SW480 (cell line): ENCODE data around the gene C12orf75.
A peak's percentile ranks its signal among the peaks of the same experiment; 100 is the strongest.
"Not testable (repeated sequence)": the region's sequence is repeated elsewhere in the genome, so short reads cannot be mapped to it uniquely, and the experiment has no call there.

Experiments
- DNase-seq: peaks from one replicate; pipeline ENCODE4 v3.0.0-alpha.2; 2016; ENCODE audit warnings: low spot score

C12orf75 gene

GRCh38 chr12:105330283-105330930 is at the start of gene C12orf75:
Gene C12orf75 (plus strand): TSS chr12:105330691. CDS start chr12:105330892, 201 bp downstream.
- peak; percentile 68 for DNase-seq

DNA sequence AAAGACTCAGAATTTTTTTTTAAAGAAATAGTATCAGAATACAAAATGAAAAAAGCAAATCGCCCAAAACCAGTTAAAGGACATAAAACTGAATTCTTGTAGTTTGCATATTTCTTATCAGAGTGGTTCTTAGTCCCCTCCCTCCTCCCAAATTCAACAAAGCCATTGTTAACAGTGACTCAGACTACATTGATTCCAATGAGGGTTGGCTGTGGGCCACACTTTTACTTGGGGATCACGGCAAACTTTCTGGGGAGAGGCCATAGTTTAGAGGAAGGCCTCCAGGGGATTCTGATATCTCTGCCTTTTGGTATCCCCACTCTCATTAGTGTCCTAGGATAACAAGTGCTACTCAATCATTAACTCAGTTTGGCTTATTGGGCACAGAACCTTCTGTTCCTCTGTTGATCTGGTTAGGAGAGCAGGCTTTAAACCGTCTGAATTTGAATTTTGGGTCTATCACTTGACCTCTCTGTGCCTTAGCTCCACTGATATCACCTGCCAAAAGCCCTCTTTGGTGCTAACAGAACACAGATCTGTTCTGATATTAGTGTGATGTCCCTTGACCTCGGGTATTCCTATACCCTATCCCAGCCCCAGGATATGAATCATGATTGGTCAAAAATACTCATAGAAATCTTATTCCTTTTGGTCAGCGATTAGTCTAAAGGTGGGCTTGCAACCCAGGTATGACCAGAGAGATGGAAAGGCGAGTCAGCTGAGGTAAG is 49.4 kb upstream of the C12orf75 start:
- no peak for DNase-seq

- no peak for DNase-seq
These were observed 48.8 kb upstream of the C12orf75 start for GRCh38 chr12:105281694-105282049.

DNA sequence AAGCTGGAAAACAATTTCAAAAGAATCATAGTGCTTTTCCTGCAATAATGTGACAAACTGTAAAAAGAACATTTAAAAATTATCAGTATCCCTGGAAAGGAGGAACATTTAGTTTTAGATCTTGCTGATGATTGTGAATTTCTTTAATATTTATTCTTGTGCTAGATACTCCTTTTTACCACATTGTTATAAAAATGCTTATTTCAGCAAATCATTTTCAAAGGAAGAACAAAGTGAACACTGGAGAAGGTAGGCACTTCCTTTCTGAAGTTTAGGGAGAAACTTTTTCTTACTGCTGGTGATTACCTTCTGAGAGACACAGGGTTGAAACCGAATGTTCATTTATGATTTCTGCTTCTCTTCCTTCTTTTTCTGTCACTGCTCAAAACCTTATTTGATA is 45.1 kb upstream of the C12orf75 start:
- DNase-seq: no peak

- no peak for DNase-seq
These were observed 43.1 kb upstream of the C12orf75 start for GRCh38 chr12:105287408-105287807.

DNA sequence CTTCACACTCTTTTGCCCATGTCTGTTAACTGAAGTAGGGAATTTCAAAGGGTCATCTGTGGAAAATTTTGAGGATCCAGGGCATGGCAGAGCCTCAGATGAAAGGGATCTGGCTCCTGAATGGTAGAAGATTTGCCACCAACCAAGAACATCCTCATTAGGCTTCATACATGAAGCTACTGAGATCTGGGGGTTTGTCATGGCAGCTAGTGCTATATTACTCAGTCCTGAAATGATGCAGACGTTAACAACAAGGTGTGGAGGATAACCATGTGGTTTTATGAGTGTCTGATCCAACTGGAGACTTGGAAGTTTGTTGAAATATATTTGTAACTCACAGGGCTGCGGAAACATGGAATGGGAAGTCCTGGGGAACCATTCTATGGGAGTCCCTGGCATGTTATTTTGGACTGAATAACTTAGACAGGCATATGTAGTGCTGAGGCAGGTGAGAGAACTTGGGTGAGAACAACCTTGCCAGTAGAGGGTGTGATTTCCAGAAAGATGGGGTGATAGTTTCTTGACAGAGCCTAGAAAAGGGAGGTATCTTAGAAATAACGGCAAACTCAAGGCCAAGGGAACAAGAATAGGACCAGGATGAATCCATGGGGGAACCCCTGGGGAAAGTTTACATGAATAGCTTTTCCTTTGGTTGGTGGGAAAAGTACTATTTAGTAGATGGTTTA is 42.0 kb upstream of the C12orf75 start:
- no peak for DNase-seq

DNA sequence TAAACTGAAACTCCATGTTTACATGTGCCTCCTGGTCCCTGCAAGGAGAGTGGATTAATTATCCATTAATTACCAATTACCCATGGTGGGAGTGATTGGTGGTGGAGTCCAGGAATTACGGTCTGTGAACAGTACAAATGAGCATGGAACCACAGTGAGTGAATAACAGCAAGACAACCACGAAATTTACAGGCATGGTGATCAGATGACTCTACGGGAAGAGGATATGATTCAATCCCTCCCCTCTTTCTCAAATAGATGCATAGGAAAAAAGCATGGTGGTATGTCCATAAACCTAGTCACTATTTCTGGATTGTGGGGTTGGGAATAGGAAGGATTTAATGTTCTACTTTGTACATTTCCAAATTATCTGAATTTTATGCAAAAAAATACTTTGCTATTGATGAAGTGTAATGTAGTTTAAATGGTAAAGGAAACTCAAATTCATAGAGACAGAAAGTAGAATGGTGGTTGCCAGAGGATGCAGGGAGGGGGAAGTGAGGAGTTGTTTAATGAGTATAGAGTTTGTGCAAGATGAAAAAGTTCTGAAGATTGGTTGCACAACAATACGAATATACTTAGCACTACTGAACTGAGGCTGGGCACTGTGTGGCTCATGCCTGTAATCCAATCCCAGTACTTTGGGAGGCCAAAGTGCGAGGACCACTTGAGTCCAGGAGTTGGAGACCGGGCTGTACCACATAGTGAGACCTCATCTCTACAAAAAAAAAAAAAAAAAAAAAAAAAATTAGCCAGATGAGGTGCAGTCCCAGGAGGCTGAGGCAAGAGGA is 41.2 kb upstream of the C12orf75 start:
- no peak for DNase-seq

DNA sequence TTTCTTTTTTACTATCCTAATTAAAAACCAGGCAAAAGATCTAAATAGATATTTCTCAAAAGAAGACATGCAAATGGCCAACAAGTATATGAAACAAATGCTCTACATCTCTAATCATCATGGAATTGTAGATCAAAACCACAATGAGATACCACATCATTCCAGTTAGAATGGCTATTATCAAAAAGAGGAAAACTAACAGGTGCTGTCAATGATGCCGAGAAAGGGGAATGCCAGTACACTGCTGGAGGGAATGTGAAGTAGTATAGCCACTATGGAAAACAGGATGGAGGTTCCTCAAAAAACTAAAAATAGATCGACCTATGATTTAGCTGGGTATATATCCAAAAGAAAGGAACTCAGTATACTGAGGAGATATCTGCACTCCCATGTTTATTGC is 39.0 kb upstream of the C12orf75 start:
- DNase-seq: no peak

- no peak for DNase-seq
These were observed 37.8 kb upstream of the C12orf75 start for GRCh38 chr12:105292705-105293104.

GRCh38 chr12:105293187-105293586 is 37.3 kb upstream of the C12orf75 start:
- DNase-seq: no peak

DNA sequence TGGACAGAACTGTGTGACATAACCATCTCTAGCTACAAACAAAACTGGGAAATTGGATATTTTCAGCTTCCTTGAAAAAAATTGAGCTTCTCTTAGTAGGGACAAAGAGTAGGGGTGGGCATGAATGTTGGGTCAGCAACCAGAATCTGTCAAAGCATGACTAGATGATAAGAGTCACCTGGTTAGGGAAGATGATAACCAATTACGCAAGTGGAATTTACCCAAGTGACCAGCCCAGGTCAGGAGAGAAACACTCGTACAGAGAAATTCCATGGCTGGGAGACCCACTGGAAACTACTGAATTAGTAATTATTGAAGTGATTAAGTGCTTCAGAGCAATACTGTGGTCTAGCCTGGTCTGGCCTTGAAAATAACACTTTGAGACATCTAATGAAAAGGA is 36.3 kb upstream of the C12orf75 start:
- no peak for DNase-seq

- no peak for DNase-seq
These were observed 35.5 kb upstream of the C12orf75 start for GRCh38 chr12:105294886-105295479.

GRCh38 chr12:105296116-105297089 is 34.1 kb upstream of the C12orf75 start:
- no peak for DNase-seq

- DNase-seq: no peak
These were observed 29.6 kb upstream of the C12orf75 start for GRCh38 chr12:105300883-105301282.

GRCh38 chr12:105301696-105302095 is 28.8 kb upstream of the C12orf75 start:
- DNase-seq: no peak

DNA sequence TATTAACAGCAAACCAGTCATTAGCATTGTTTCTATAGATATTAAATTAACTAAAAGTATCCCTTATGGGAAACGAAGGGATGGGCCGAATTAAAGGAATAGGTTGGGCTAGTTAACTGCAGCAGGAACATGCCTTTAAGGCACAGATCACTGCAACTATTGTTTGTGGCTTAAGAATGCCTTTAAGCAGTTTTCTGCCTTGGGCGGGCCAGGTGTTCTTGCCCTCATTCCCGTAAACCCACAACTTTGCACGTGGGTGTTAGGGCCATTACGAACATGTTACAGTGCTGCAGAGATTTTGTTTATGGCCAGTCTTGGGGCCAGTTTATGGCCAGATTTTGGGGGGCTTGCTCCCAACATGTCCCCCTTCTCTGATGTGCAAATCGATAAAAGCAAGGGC is 27.5 kb upstream of the C12orf75 start:
- DNase-seq: not testable (repeated sequence)

GRCh38 chr12:105304626-105305025 is 25.9 kb upstream of the C12orf75 start:
- DNase-seq: not testable (repeated sequence)

- DNase-seq: not testable (repeated sequence)
These were observed 22.7 kb upstream of the C12orf75 start for GRCh38 chr12:105307601-105308314.

DNA sequence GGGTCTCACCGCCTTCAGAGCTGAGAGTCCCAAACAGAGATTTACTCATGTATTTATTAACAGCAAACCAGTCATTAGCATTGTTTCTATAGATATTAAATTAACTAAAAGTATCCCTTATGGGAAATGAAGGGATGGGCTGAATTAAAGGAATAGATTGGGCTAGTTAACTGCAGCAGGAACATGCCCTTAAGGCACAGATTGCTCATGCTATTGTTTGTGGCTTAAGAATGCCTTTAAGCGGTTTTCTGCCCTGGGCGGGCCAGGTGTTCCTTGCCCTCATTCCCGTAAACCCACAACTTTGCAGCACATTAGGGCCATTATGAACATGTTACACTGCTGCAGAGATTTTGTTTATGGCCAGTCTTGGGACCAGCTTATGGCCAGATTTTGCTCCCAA is 21.7 kb upstream of the C12orf75 start:
- not testable (repeated sequence) for DNase-seq

DNA sequence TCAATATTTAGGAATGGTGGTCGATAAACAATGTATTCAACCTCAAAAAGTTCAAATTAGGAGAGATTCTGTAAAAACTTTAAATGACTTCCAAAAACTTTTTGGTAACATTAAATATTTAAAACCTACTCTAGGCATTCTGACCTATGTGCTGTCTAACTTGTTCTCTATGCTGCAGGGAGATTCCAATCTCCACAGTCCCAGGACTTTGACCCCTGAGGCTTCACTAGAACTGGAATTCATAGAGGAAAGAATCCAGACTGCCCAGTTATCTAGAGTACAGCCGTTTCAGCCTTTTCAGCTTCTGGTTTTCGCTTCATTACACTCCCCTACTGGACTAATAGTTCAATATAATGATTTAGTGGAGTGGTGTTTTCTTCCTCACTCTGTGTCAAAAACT is 21.1 kb upstream of the C12orf75 start:
- DNase-seq: not testable (repeated sequence)
